Stomach (tissue), 9 donors: Measurements from ENCODE around the gene AK4. TPM values are rescaled to one million over a fixed set of nuclear protein-coding genes. Genes with fewer than 3 reads are reported as not detected.
A peak's percentile ranks its signal among the peaks of the same experiment; 100 is the strongest.

Experiments used
- DNase-seq, 2 donors: peaks; one replicate each; pipeline versions ENCODE4 v3.0.0 to v3.0.0-alpha.2; 2013 to 2019
- H3K27ac ChIP-seq, 5 donors: fragments of 200-600 bp in 4 of 5; sonication (generic) in 4 of 5; one replicate each; pipeline ENCODE4 v1.5.1; 2013 to 2019; ENCODE audit warnings: mild to moderate bottlenecking in 1 of 5, moderate library complexity in 1 of 5
- H3K27me3 ChIP-seq, 3 donors: fragments of 200-600 bp; sonication (generic); one replicate each; pipeline ENCODE4 v1.5.1; 2017 to 2019; ENCODE audit warnings: mixed run types in 1 of 3
- H3K36me3 ChIP-seq, 4 donors: fragments of 200-600 bp; sonication (generic); 1 replicate in 3 of 4; 2 replicates in 1 of 4; pipeline ENCODE4 v1.5.1; 2016 to 2019
- H3K4me1 ChIP-seq, 4 donors: fragments of 200-600 bp; sonication (generic); one replicate each; pipeline ENCODE4 v1.5.1; 2016 to 2019
- H3K4me3 ChIP-seq, 4 donors: fragments of 200-600 bp; sonication (generic) in 3 of 4; one replicate each; pipeline ENCODE4 v1.5.1; 2016 to 2019; ENCODE audit warnings: mild to moderate bottlenecking in 1 of 4
- H3K9me3 ChIP-seq, 4 donors: fragments of 200-600 bp; sonication (generic); one replicate each; pipeline ENCODE4 v1.5.1; 2016 to 2019
- CTCF ChIP-seq, 7 experiments: fragments of 450-650 bp in 4 of 7; fragments of 200-600 bp in 3 of 7; sonication (generic) in 3 of 7; IDR thresholded peaks; one replicate each; pipeline ENCODE4 v1.5.1; 2016 to 2019; ENCODE audit warnings: antibody characterized with exemption in 7 of 7, control low read depth in 2 of 7, mild to moderate bottlenecking in 1 of 7
- EP300 ChIP-seq: sonication (generic); formaldehyde crosslinking; IDR thresholded peaks from one replicate; pipeline ENCODE4 v1.6.1; 2017; ENCODE audit warnings: antibody characterized with exemption
- POLR2A ChIP-seq, 4 donors: fragments of 450-650 bp; IDR thresholded peaks; one replicate each; pipeline ENCODE4 v1.6.1; 2016; ENCODE audit warnings: antibody characterized with exemption in 4 of 4, control low read depth in 2 of 4, mild to moderate bottlenecking in 1 of 4, moderate library complexity in 1 of 4
- POLR2AphosphoS5 ChIP-seq, 3 donors: sonication (generic); formaldehyde crosslinking; IDR thresholded peaks; one replicate each; pipeline ENCODE4 v1.6.1; 2016; ENCODE audit warnings: antibody characterized with exemption in 3 of 3
- WGBS, 5 donors: extraction: QIAGEN DNeasy Blood & Tissue Kit in 3 of 5; methylation state at CpG; one replicate each; pipeline versions ENCODE4 v1.1.5 to v1.1.7; 2013 to 2018; 5-methylcytosine and 5-hydroxymethylcytosine counted together
- intact Hi-C: fragments of 100-400 bp; cut with DNase I; formaldehyde crosslinking; loops from one replicate; pipeline ENCODE4 v1.15.1; 2023; ENCODE audit warnings: low total_unique reads
- polyA plus RNA-seq, 3 donors: library from polyadenylated mRNA; stranded (reverse); fragments of 200-250 nt; gene quantifications; one replicate each; pipeline ENCODE4 v1.2.3, GENCODE V29; 2013
- total RNA-seq, 5 donors: library from RNA; depleted of rRNA; stranded (reverse); fragments of >200 nt; gene quantifications; one replicate each; pipeline versions ENCODE4 v1.1.0 to v1.2.3, GENCODE V29; 2014 to 2016
- donor health status: healthy with polysubstance abuse.
- donor health status: Bipolar disorder and iron deficiency.
- donor health status: healthy.

Gene AK4
- total and polyA plus RNA-seq, 8 donors, result 9.4 to 108 (median 30.4) TPM

- no peaks in the 10 kb centered on the region for H3K36me3 ChIP-seq
- peaks cover 7 to 23% (median 18%) of the 10 kb centered on the region in 4 donors for H3K4me1 ChIP-seq
- H3K27me3 ChIP-seq, result peaks cover 0 to 8% (median 6%) of the 10 kb centered on the region in 3 donors
- no peaks in the 10 kb centered on the region for H3K9me3 ChIP-seq
- DNase-seq, result no peak
- peak overlapping the region; percentile 56 to 70 (median 62) for H3K4me3 ChIP-seq
- H3K27ac ChIP-seq, result peak overlapping the region in 2 of 5 donors; percentile 62 to 64
- WGBS, 5 donors, result 9 to 25% (median 16%) methylated on average over 7 of the region's 7 CpGs
- intact Hi-C loops, result no loop called here
- no peak for TF ChIP-seq EP300
- TF ChIP-seq POLR2A (IDR thresholded peaks at IDR 0.05), result no peak
- no peak for TF ChIP-seq POLR2AphosphoS5 (IDR thresholded peaks at IDR 0.05)
- no peak for TF ChIP-seq CTCF (IDR thresholded peaks at IDR 0.05)
Measured at GRCh38 chr1:65265296-65265650, 117.3 kb downstream of the AK4 start.

GRCh38 chr1:65265651-65266351 lies 117.8 kb downstream of the AK4 start:
- TF ChIP-seq POLR2AphosphoS5 (IDR thresholded peaks at IDR 0.05), result peak in 1 of 3 donors; percentile 35
- no peak for TF ChIP-seq EP300
- peak in 3 of 7 experiments; percentile 10 to 14 (median 12) for TF ChIP-seq CTCF (IDR thresholded peaks at IDR 0.05)
- intact Hi-C loops, result no loop called here
- WGBS, 5 donors, result 2 to 4% (median 3%) methylated on average over 20 to 59 of the region's 59 CpGs
- Histone ChIP-seq H3K4me1 (peaks cover 7 to 23% (median 18%) of the 10 kb centered on the region in 4 donors), H3K27ac (peak overlapping the region; percentile 30 to 64 (median 41)), H3K36me3 (no peaks in the 10 kb centered on the region), H3K27me3 (peaks cover 0 to 8% (median 6%) of the 10 kb centered on the region in 3 donors), H3K4me3 (peak overlapping the region; percentile 56 to 70 (median 62)), H3K9me3 (no peaks in the 10 kb centered on the region)
- peak; percentile 53 to 80 for DNase-seq

GRCh38 chr1:65266476-65266875 lies 118.5 kb downstream of the AK4 start:
- Histone ChIP-seq H3K27ac (peak overlapping the region in 1 of 5 donors; percentile 62), H3K4me1 (peaks cover 7 to 23% (median 18%) of the 10 kb centered on the region in 4 donors), H3K9me3 (no peaks in the 10 kb centered on the region), H3K36me3 (no peaks in the 10 kb centered on the region), H3K27me3 (peaks cover 0 to 8% (median 6%) of the 10 kb centered on the region in 3 donors), H3K4me3 (peak overlapping the region in 3 of 4 donors; percentile 57 to 70 (median 66))
- WGBS, 5 donors, result 15 to 32% (median 24%) methylated on average over 1 of the region's 1 CpG
- intact Hi-C loops, result no loop called here
- DNase-seq, result no peak
- TF ChIP-seq EP300, result no peak
- no peak for TF ChIP-seq POLR2A (IDR thresholded peaks at IDR 0.05)
- TF ChIP-seq POLR2AphosphoS5 (IDR thresholded peaks at IDR 0.05), result no peak
- no peak for TF ChIP-seq CTCF (IDR thresholded peaks at IDR 0.05)

- H3K4me3 ChIP-seq, result no peak overlapping the region
- no peaks in the 10 kb centered on the region for H3K9me3 ChIP-seq
- intact Hi-C loops, result no loop called here
- TF ChIP-seq POLR2A (IDR thresholded peaks at IDR 0.05), result no peak
- no peaks in the 10 kb centered on the region for H3K36me3 ChIP-seq
- H3K27ac ChIP-seq, result no peak overlapping the region
- peaks cover 0 to 8% (median 6%) of the 10 kb centered on the region in 3 donors for H3K27me3 ChIP-seq
- H3K4me1 ChIP-seq, result peaks cover 7 to 23% (median 18%) of the 10 kb centered on the region in 4 donors
- whole genome bisulfite sequencing, 5 donors, result 81 to 94% (median 91%) methylated on average over 4 of the region's 4 CpGs
- DNase-seq, result no peak
Measured at GRCh38 chr1:65267271-65267670, 119.3 kb downstream of the AK4 start.

GRCh38 chr1:65267683-65268082 lies 119.7 kb downstream of the AK4 start:
- H3K9me3 ChIP-seq, result no peaks in the 10 kb centered on the region
- H3K27ac ChIP-seq, result no peak overlapping the region
- H3K4me1 ChIP-seq, result peaks cover 7 to 23% (median 18%) of the 10 kb centered on the region in 4 donors
- peaks cover 0 to 8% (median 6%) of the 10 kb centered on the region in 3 donors for H3K27me3 ChIP-seq
- H3K36me3 ChIP-seq, result no peaks in the 10 kb centered on the region
- H3K4me3 ChIP-seq, result no peak overlapping the region
- WGBS, 5 donors, result 70 to 88% (median 79%) methylated on average over 1 of the region's 1 CpG
- TF ChIP-seq POLR2A (IDR thresholded peaks at IDR 0.05) (no peak), CTCF (IDR thresholded peaks at IDR 0.05) (no peak), POLR2AphosphoS5 (IDR thresholded peaks at IDR 0.05) (no peak), EP300 (no peak)
- intact Hi-C loops, result no loop called here
- DNase-seq, result no peak
